Fibroblast of upper back skin (primary cell): ENCODE results near the gene SPATS2L.
"Not testable (repeated sequence)": the region's sequence is repeated elsewhere in the genome, so short reads cannot be mapped to it uniquely, and the experiment has no call there.

Source experiments
- DNase-seq: peaks from one replicate; pipeline ENCODE4 v3.0.0-alpha.2; 2013

The SPATS2L gene

GRCh38 chr2:200321780-200322534 lies 15.5 kb downstream of the SPATS2L start:
- DNase-seq: no peak

- DNase-seq: no peak
These were observed 16.1 kb downstream of the SPATS2L start for GRCh38 chr2:200322607-200323006.

DNA sequence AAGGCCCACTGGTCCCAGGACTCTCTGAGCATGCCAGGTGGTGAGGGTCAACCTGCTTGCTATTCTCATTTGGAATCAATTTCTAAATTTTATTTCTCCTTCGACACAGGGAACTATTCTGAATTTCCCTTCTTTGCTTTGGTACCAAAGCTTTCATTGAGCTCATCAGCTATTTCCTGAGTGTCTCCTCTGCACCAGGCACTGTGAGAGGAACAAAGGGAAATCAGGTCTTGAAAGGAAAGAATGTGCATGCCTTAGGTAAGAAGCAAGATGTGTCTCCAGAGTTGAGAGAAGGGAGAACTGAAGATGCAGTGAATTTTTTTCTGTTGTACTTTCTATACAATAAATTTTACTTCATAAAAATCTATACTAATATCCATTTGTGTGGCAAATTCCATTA lies 17.9 kb downstream of the SPATS2L start:
- DNase-seq: no peak

DNA sequence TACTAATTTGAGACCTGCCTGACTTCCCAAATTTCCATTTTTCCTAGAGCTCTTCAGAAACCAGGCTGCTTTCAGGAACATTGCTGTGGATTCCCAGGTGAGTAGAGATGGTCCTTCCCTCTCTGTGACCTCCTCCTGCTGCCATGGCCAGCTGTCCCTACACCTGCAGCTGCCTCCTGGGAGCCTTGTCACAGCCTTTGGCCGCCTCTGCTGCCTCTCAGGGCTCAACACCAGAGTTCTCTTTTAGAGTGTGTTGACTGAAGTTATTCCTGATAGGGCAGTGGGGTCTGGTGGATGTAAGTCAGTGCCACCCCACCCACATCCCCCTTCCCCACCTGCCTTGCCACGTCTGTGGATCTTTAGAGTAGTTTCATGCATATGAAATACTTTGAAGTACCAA lies 22.9 kb downstream of the SPATS2L start:
- no peak for DNase-seq

DNA sequence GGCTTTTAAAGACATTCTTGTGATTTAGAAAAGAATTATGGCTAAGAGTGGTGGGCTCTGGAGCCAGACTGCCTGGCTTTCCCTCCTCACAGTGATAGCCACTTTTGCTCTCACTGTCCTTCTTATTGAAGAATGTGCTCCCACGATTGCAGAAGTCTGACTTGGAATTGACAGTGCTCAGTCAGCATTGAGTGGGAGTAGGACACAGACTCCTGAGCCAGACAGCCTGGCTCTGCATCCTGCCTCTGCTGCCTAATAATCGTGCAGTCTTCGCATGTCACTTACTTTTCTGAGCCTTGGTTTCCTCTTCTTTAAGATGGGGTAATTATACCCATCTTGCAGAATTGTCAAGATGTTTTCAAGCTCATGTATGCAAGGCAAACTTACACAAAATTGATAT lies 23.3 kb downstream of the SPATS2L start:
- DNase-seq: no peak

GRCh38 chr2:200330351-200331060 lies 24.0 kb downstream of the SPATS2L start:
- no peak for DNase-seq

DNA sequence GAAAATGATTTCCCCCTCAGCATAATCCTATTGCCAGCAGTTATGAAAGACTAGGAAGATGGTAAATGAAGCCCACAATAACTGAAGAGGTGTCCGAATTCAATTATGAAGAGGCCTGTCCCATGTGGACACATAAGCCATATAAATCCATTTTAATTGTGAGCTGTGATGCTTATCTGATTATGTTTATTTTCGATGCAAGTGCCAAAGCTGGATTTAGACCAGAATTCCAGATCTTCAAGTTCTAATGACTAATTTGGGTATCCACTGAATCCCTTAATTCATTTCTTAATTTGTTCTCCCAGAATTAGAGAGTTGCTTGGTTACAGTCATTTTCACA lies 24.5 kb downstream of the SPATS2L start:
- DNase-seq: no peak

GRCh38 chr2:200335657-200336056 lies 29.2 kb downstream of the SPATS2L start:
- DNase-seq: no peak

DNA sequence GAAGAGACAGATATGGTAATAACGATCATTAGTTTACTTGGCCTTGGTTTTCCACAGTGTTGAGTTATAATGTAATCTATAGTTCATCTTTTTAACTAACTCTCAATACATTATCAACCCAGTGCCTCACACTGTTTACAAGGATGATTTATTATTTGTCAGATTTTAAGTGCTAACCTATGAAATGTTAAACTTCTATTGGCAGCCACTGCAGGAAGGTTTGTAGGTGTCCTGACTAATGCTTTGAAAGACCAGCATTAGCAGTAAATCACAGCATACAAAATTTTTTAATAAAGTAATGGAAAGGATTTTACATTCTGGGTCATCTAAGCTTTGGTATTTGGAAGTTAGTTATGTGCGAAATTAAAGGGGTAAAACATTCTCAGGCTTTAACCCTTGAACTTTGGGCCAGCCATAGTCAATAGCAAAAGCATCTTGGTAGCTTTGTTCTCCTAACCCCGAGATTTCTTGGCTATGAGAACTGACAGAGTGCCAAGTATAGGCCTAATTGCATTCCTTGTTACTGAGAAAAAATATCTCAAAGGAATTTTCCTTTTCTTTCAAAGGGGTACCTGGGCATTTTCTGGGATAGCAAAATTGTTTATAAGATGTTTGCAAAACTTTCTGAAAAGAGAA lies 30.6 kb downstream of the SPATS2L start:
- DNase-seq: peak; percentile 49

DNA sequence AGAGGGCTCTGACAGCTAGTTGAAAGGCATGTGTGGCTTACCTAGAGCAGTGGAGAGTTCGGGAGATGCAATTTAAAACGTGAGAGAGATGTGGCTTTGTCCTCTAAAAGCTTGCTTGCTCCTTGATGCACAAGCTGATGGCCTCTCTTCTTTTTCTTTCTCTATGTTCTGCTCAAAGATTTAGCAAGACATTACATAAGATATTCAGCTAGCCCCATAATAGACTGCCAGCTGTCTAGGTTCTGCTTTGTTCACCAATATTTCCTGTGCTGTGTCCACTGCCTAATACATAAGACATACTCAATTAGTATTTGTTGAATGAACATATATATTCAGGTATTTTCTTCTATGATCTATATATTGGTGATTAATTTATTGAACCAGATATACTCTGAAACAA lies 31.1 kb downstream of the SPATS2L start:
- DNase-seq: no peak

- DNase-seq: peak; percentile 16
These were observed 32.2 kb downstream of the SPATS2L start for GRCh38 chr2:200338692-200339091.

DNA sequence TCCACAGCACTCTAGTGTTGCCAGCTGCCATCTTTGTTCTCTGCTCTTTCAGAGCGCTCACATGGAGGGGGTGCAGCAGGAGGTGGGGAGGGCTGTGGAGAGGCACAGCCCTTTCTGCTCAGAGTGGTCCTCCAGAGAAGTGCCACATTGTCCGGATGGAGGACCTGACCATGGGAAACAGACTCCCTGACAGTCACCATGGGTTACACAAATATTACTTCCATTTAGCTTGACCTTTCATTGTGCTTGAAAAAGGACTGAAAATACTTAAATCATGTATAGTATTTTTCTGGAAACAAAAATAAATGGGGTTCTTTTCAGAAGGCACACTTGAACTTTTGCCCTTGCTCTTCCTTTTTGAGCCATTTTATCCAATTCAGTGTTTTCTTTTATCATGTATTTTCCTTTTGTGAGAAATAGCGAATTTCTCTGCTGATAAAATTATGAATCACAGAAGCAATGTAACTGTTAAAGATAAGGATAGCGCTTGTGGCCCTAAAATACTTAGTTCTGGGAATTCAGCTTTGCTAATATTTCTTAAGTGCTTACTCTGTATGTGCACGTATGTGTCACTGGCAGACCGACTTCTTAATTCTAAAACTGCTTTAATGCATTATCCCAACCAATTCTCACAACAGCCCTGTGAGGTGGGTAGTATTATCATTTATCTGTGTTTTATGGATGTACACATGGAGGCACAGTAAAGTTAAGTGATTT lies 34.2 kb downstream of the SPATS2L start:
- DNase-seq: no peak

- DNase-seq: no peak
These were observed 34.9 kb downstream of the SPATS2L start for GRCh38 chr2:200341376-200341775.

GRCh38 chr2:200342235-200342634 lies 35.7 kb downstream of the SPATS2L start:
- no peak for DNase-seq

GRCh38 chr2:200342654-200343053 lies 36.2 kb downstream of the SPATS2L start:
- no peak for DNase-seq

DNA sequence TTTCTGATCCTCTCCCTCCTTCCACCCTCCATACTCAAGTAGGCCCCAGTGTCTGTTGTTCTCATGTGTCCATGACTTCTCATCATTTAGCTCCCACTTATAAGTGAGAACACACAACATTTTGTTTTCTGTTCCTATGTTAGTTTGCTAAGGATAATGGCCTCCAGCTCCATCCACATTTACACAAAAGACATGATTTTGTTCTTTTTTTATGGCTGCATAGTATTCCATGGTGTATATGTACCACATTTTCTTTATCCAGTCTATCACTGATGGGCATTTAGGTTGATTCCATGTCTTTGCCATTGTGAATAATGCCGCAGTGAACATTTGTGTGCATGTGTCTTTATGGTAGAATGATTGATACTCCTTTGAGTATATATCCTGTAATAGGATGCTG lies 37.7 kb downstream of the SPATS2L start:
- DNase-seq: not testable (repeated sequence)

GRCh38 chr2:200345975-200346374 lies 39.5 kb downstream of the SPATS2L start:
- DNase-seq: peak; percentile 18

GRCh38 chr2:200347301-200347700 lies 40.8 kb downstream of the SPATS2L start:
- DNase-seq: no peak

GRCh38 chr2:200348897-200349563 lies 42.5 kb downstream of the SPATS2L start:
- no peak for DNase-seq

- DNase-seq: no peak
These were observed 43.4 kb downstream of the SPATS2L start for GRCh38 chr2:200349868-200350267.

DNA sequence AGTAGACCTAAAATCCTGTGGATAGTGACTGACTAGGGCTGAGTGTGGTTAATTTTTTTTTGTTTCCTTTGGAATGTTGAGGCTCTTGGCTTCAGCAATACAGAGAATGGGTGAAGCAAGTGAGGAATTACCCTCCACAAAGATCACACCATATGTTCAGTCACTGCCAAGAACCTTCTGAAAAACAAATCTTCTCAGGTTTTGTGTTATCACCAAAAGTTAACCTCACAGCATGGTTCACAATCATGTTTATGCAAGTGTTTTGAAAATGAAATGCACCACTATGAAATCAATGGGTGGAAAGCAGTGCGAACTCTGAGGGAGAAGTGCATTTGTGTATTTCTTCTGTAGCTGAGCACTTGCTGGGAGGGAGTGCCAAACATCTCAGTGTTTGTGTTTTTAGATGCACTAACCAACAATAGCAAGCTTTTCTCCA lies 44.4 kb downstream of the SPATS2L start:
- DNase-seq: peak; percentile 78

- peak; percentile 17 for DNase-seq
These were observed 45.3 kb downstream of the SPATS2L start for GRCh38 chr2:200351815-200352214.

DNA sequence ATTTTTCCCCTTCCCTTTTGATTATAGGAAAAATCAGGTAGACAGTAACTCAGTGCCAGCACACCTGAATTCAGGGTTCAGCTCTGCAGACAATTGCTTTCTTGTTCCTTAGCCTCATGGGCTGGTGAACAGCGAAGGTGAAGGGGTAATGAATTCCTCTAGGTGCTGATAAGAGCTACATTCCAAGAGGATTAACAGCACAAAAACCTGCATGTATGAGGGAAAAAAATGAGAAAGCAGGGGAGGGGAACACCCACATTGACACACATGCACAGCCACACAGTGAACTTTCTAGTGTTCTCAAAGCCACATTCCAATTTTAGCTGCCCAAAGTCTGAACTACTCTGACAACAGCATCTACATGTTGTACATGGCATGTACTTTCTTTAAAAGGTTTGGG lies 46.1 kb downstream of the SPATS2L start:
- DNase-seq: peak; percentile 84
